ENCODE results near the gene PPP2R3A.

GRCh38 chr3:136192831-136193230, 227.3 kb downstream of the PPP2R3A start:
- TF ChIP-seq CTCF (IDR thresholded peaks at IDR 0.05) (no peak), POLR2AphosphoS5 (IDR thresholded peaks at IDR 0.05) (no peak)
